H1 (cell line): ENCODE data around the gene CCNI2. TPM values are rescaled to one million over a fixed set of nuclear protein-coding genes. Genes with fewer than 3 reads are reported as not detected.

Experiments used
- CTCF ChIA-PET: fragments of 300-600 bp; sonication (Branson Sonifier 250); formaldehyde crosslinking; loops from one replicate; lab custom pipeline; 2021; ENCODE audit not compliant: partially characterized antibody; lab: Charles Lee
- POLR2A ChIA-PET: fragments of 300-600 bp; sonication (Branson Sonifier 250); formaldehyde crosslinking; loops from one replicate; lab custom pipeline; 2021; ENCODE audit warnings: inconsistent platforms; ENCODE audit not compliant: partially characterized antibody; lab: Charles Lee
- DNase-seq, 2 experiments: peaks; one replicate each; pipeline versions ENCODE4 v3.0.0 to v3.0.0-alpha.2; 2010 to 2022; ENCODE audit warnings: low spot score in 2 of 2, low read depth in 1 of 2, mixed read lengths in 1 of 2
- FAIRE-seq: peaks from 2 replicates; lab custom pipeline; 2011; peaks lifted over from hg19 to GRCh38; lab: Jason Lieb, UNC
- H2AFZ ChIP-seq: 2 replicates; pipeline ENCODE4 v1.8.1; 2012; ENCODE audit warnings: low read length, inconsistent platforms
- H2AK5ac ChIP-seq: 2 replicates; pipeline ENCODE4 v1.6.1; 2013; ENCODE audit warnings: low read depth, low read length
- H2BK120ac ChIP-seq: replicated peaks from 2 replicates; pipeline ENCODE3; 2013; ENCODE audit warnings: low read depth, low read length, inconsistent platforms
- H2BK12ac ChIP-seq: 2 replicates; pipeline ENCODE4 v1.6.1; 2013; ENCODE audit warnings: low read depth, low read length
- H2BK15ac ChIP-seq: 2 replicates; pipeline ENCODE4 v1.6.1; 2013; ENCODE audit warnings: low read length
- H2BK20ac ChIP-seq: 2 replicates; pipeline ENCODE4 v1.6.1; 2013; ENCODE audit warnings: low read length
- H2BK5ac ChIP-seq: 2 replicates; pipeline ENCODE4 v1.6.1; 2013; ENCODE audit warnings: low read depth, low read length
- H3K14ac ChIP-seq: 2 replicates; pipeline ENCODE4 v1.6.1; 2013; ENCODE audit warnings: inconsistent platforms; ENCODE audit not compliant: insufficient read length
- H3K18ac ChIP-seq: 2 replicates; pipeline ENCODE4 v1.6.1; 2013; ENCODE audit warnings: low read length; ENCODE audit errors: extremely low read depth
- H3K23ac ChIP-seq: 2 replicates; pipeline ENCODE4 v1.6.1; 2013; ENCODE audit warnings: inconsistent platforms; ENCODE audit not compliant: insufficient read length
- H3K23me2 ChIP-seq: 2 replicates; pipeline ENCODE4 v1.6.1; 2013; ENCODE audit warnings: low read depth, low read length
- H3K27ac ChIP-seq: 2 replicates; pipeline ENCODE4 v1.6.1; 2011; ENCODE audit warnings: low read depth, low read length, inconsistent platforms
- H3K27me3 ChIP-seq, 4 experiments: replicated peaks in 1 of 4; 1 replicate in 1 of 4; 2 replicates in 3 of 4; pipeline versions ENCODE4 v1.6.1 to v1.8.1; 2011 to 2013; ENCODE audit warnings: low read length in 3 of 4, mild to moderate bottlenecking in 3 of 4, inconsistent platforms in 2 of 4, mixed read lengths in 2 of 4, moderate library complexity in 1 of 4; ENCODE audit not compliant: control insufficient read depth in 3 of 4, insufficient read depth in 3 of 4; ENCODE audit errors: extremely low read depth in 1 of 4
- H3K36me3 ChIP-seq, 4 experiments: 2 replicates each; pipeline versions ENCODE4 v1.6.1 to v1.8.1; 2011 to 2013; ENCODE audit warnings: mild to moderate bottlenecking in 4 of 4, low read length in 3 of 4, moderate library complexity in 2 of 4, control low read depth in 1 of 4, inconsistent platforms in 1 of 4; ENCODE audit not compliant: insufficient read depth in 4 of 4, control insufficient read depth in 2 of 4
- H3K4ac ChIP-seq: replicated peaks from 2 replicates; pipeline ENCODE3; 2013; ENCODE audit warnings: low read length, low read depth, mixed read lengths, inconsistent platforms; ENCODE audit not compliant: insufficient read length
- H3K4me1 ChIP-seq, 4 experiments: replicated peaks in 1 of 4; 1 replicate in 1 of 4; 2 replicates in 3 of 4; pipeline versions ENCODE4 v1.6.1 to v1.8.1; 2011 to 2013; ENCODE audit warnings: low read length in 3 of 4, inconsistent platforms in 2 of 4, mixed read lengths in 1 of 4; ENCODE audit not compliant: insufficient read depth in 4 of 4, control insufficient read depth in 3 of 4
- H3K4me2 ChIP-seq, 2 experiments: 2 replicates each; pipeline versions ENCODE4 v1.6.1 to v1.8.1; 2011 to 2013; ENCODE audit warnings: low read depth in 2 of 2, low read length in 2 of 2, control low read depth in 1 of 2, inconsistent platforms in 1 of 2, mild to moderate bottlenecking in 1 of 2; ENCODE audit not compliant: insufficient read depth in 1 of 2
- H3K4me3 ChIP-seq, 4 experiments: fragments of 200-600, 300-600 bp in 1 of 4; sonication (generic), shearing (Covaris generic), sonication (Bioruptor Twin) in 1 of 4; 2 replicates each; pipeline versions ENCODE4 v1.5.1 to v1.8.1; 2011 to 2016; ENCODE audit warnings: low read length in 4 of 4, low read depth in 3 of 4, control low read depth in 2 of 4, inconsistent platforms in 2 of 4, mild to moderate bottlenecking in 2 of 4, mixed read lengths in 1 of 4, moderate library complexity in 1 of 4; ENCODE audit not compliant: insufficient read depth in 2 of 4; ENCODE audit errors: extremely low read depth in 1 of 4
- H3K56ac ChIP-seq: replicated peaks from 2 replicates; pipeline ENCODE3; 2013; ENCODE audit warnings: low read depth, mild to moderate bottlenecking, mixed read lengths, low read length, inconsistent platforms; ENCODE audit not compliant: insufficient read length
- H3K79me1 ChIP-seq: 2 replicates; pipeline ENCODE4 v1.6.1; 2013; ENCODE audit warnings: low read depth, low read length, control low read depth
- H3K79me2 ChIP-seq, 2 experiments: 2 replicates each; pipeline versions ENCODE4 v1.6.1 to v1.8.1; 2012 to 2013; ENCODE audit warnings: low read length in 2 of 2, mild to moderate bottlenecking in 2 of 2, inconsistent platforms in 1 of 2; ENCODE audit not compliant: insufficient read depth in 2 of 2, control insufficient read depth in 1 of 2
- H3K9ac ChIP-seq, 4 experiments: replicated peaks in 1 of 4; 1 replicate in 1 of 4; 2 replicates in 3 of 4; pipeline versions ENCODE4 v1.6.1 to v1.8.1; 2011 to 2013; ENCODE audit warnings: low read depth in 3 of 4, low read length in 3 of 4, control low read depth in 2 of 4, mild to moderate bottlenecking in 2 of 4, moderate library complexity in 2 of 4, inconsistent platforms in 1 of 4; ENCODE audit errors: extremely low read depth in 1 of 4
- H3K9me3 ChIP-seq, 2 experiments: 2 replicates each; pipeline versions ENCODE4 v1.6.1 to v1.8.1; 2012 to 2013; ENCODE audit warnings: mild to moderate bottlenecking in 2 of 2, moderate library complexity in 2 of 2, control low read depth in 1 of 2, inconsistent platforms in 1 of 2, low read depth in 1 of 2, low read length in 1 of 2, mixed read lengths in 1 of 2; ENCODE audit not compliant: insufficient read depth in 2 of 2
- H4K20me1 ChIP-seq, 2 experiments: replicated peaks in 1 of 2; 2 replicates each; pipeline versions ENCODE3 to v1.8.1; 2011 to 2013; ENCODE audit warnings: inconsistent platforms in 2 of 2, low read length in 2 of 2, mild to moderate bottlenecking in 1 of 2; ENCODE audit not compliant: insufficient read depth in 2 of 2, control insufficient read depth in 1 of 2
- H4K5ac ChIP-seq: 2 replicates; pipeline ENCODE4 v1.6.1; 2013; ENCODE audit warnings: low read length, low read depth, mixed read lengths, inconsistent platforms; ENCODE audit not compliant: insufficient read length
- H4K8ac ChIP-seq: 2 replicates; pipeline ENCODE4 v1.8.0; 2013; ENCODE audit warnings: mild to moderate bottlenecking, moderate library complexity, low read length, inconsistent platforms; ENCODE audit not compliant: insufficient read depth; ENCODE audit errors: extremely low read depth
- H4K91ac ChIP-seq: replicated peaks from 2 replicates; pipeline ENCODE3; 2013; ENCODE audit warnings: low read length, mixed read lengths, inconsistent platforms; ENCODE audit not compliant: insufficient read length
- HDAC2 ChIP-seq, 2 experiments: fragments of 300-600 bp in 1 of 2; sonication (generic) in 1 of 2; IDR thresholded peaks; 2 replicates each; pipeline ENCODE4 v1.6.1; 2011 to 2012; ENCODE audit warnings: low read depth in 2 of 2, low read length in 2 of 2, mild to moderate bottlenecking in 2 of 2, moderate library complexity in 2 of 2, borderline replicate concordance in 1 of 2, inconsistent platforms in 1 of 2
- KDM4A ChIP-seq: IDR thresholded peaks from one replicate; pipeline ENCODE4 v1.7.1; 2012; ENCODE audit warnings: low read depth, mild to moderate bottlenecking, moderate library complexity, low read length, inconsistent platforms; ENCODE audit not compliant: severe bottlenecking
- NRF1 ChIP-seq: IDR thresholded peaks from 2 replicates; pipeline ENCODE4 v1.6.1; 2011; ENCODE audit warnings: mild to moderate bottlenecking, low read depth, low read length, improper control_type of control experiment
- POLR2A ChIP-seq, 2 experiments: IDR thresholded peaks; 1 replicate in 1 of 2; 2 replicates in 1 of 2; pipeline ENCODE4 v1.6.1; 2011; ENCODE audit warnings: low read depth in 2 of 2, low read length in 2 of 2, mild to moderate bottlenecking in 2 of 2; ENCODE audit errors: control extremely low read depth in 1 of 2
- POLR2AphosphoS5 ChIP-seq: IDR thresholded peaks from 2 replicates; pipeline ENCODE4 v1.6.1; 2011; ENCODE audit warnings: low read depth, low read length
- RNF2 ChIP-seq: fragments of 200-900, 300-1000 bp; sonication (generic); IDR thresholded peaks from 2 replicates; pipeline ENCODE4 v1.7.1; 2016; ENCODE audit warnings: borderline replicate concordance, low read depth, mild to moderate bottlenecking, antibody characterized with exemption, low read length; ENCODE audit not compliant: poor library complexity, severe bottlenecking; ENCODE audit errors: missing control alignments
- SIN3A ChIP-seq, 2 experiments: IDR thresholded peaks in 1 of 2; conservative IDR thresholded peaks in 1 of 2; 2 replicates each; pipeline ENCODE4 v1.6.1; 2011 to 2012; ENCODE audit warnings: low read length in 2 of 2, improper control_type of control experiment in 1 of 2, low read depth in 1 of 2, mild to moderate bottlenecking in 1 of 2
- SP4 ChIP-seq: IDR thresholded peaks from 2 replicates; pipeline ENCODE4 v1.6.1; 2012; ENCODE audit warnings: low read length, inconsistent platforms
- TBP ChIP-seq: IDR thresholded peaks from 2 replicates; pipeline ENCODE4 v1.6.1; 2011; ENCODE audit warnings: low read depth, low read length, improper control_type of control experiment
- WGBS, 2 experiments: shearing (Covaris generic) in 1 of 2; methylation state at CpG; one replicate each; pipeline versions ENCODE4 v1.1.6 to v1.1.7; 2013 to 2015; ENCODE audit warnings: low lambda C conversion rate in 2 of 2, mixed read lengths in 2 of 2, inconsistent platforms in 1 of 2, low coverage in 1 of 2, missing lambda C conversion rate in 1 of 2; ENCODE audit not compliant: insufficient replicate concordance in 2 of 2, insufficient coverage in 1 of 2, insufficient read length in 1 of 2; ENCODE audit errors: extremely low coverage in 1 of 2, missing lambda C conversion rate in 1 of 2; 5-methylcytosine and 5-hydroxymethylcytosine counted together
- polyA plus RNA-seq, 7 experiments: library from polyadenylated mRNA; depleted of rRNA in 3 of 7; stranded (reverse) in 5 of 7; unstranded in 2 of 7; fragments of >200 nt in 5 of 7; fragments of 200-250 nt in 2 of 7; gene quantifications; 1 replicate in 5 of 7; 2 replicates in 1 of 7; 4 replicates in 1 of 7; pipeline versions ENCODE4 v1.2.1 to v1.2.3, GENCODE V29; 2011 to 2013; ENCODE audit warnings: missing spikeins in 2 of 7, mixed read lengths in 2 of 7
- total RNA-seq: library from RNA; stranded (reverse); fragmentation: NEBNext Ultra II Directional; extraction: Animal tissue kit (Norgen Biotek cat#: 25700); gene quantifications from 2 replicates; pipeline ENCODE4 v1.2.1, GENCODE V29; 2021

CCNI2 gene
- total and polyA plus RNA-seq, 2 of the 8 experiments (the other 6 are each of a cell fraction or from before 2014, with no cell fraction given) = 1.3 to 1.4 TPM

- H3K14ac ChIP-seq = no peak within 1 kb of the TSS
- peak within 1 kb of the TSS; percentile 53 to 89 for H3K4me2 ChIP-seq
- H2BK20ac ChIP-seq = no peak within 1 kb of the TSS
- peak within 1 kb of the TSS; percentile 45 for H4K5ac ChIP-seq
- DNase-seq (peak; percentile 93 to 98), FAIRE-seq (peak; percentile 24)
- no peaks in the 10 kb centered on the region for H3K79me2 ChIP-seq
- peak within 1 kb of the TSS; percentile 63 to 87 (median 76) for H3K4me3 ChIP-seq
- H3K9ac ChIP-seq = peak within 1 kb of the TSS in 3 of 4 experiments; percentile 14 to 36 (median 29); a peak in 3 of 7 replicates
- H3K4ac ChIP-seq = no peak within 1 kb of the TSS
- H2BK5ac ChIP-seq = peak within 1 kb of the TSS; percentile 66; the same call in 1 of the 2 replicates
- H3K23ac ChIP-seq = no peak within 1 kb of the TSS
- H2BK15ac ChIP-seq = no peak within 1 kb of the TSS
- no peak within 1 kb of the TSS for H4K91ac ChIP-seq
- H4K8ac ChIP-seq = peak within 1 kb of the TSS; percentile 64
- peak within 1 kb of the TSS; percentile 2; the same call in 1 of the 2 replicates for H3K18ac ChIP-seq
- 3% methylated on average over 72 of the region's 81 CpGs; no CpG with 5 or more reads in 1 of the 2 experiments for WGBS, 2 experiments
- no peak within 1 kb of the TSS for H2AK5ac ChIP-seq
- POLR2A ChIA-PET = interaction anchor here (0.6 to 2.2 kb wide), 6 partner anchors 10 to 134 kb away, joined by 3 to 9 read pairs (median 5); partner anchors contain the start of genes CCNI2, GDF9 and UQCRQ
- CTCF ChIA-PET = interaction anchor here (0.8 to 2.7 kb wide), 6 partner anchors 10 to 83 kb away, joined by 3 to 12 read pairs (median 5); partner anchors contain the start of gene CCNI2
- no peak within 1 kb of the TSS for H2BK120ac ChIP-seq
- no peaks in the 10 kb centered on the region; a peak in 1 of 8 replicates for H3K36me3 ChIP-seq
- H3K23me2 ChIP-seq = peaks cover 3% of the 10 kb centered on the region; the same call in 1 of the 2 replicates
- H4K20me1 ChIP-seq = no peaks in the 10 kb centered on the region
- no peaks in the 10 kb centered on the region for H3K9me3 ChIP-seq
- H3K27me3 ChIP-seq = peaks cover 0 to 5% (median 0%) of the 10 kb centered on the region in 4 experiments; a peak in 1 of 7 replicates
- H2AFZ ChIP-seq = peak within 1 kb of the TSS; percentile 97
- H3K27ac ChIP-seq = no peak within 1 kb of the TSS
- H3K79me1 ChIP-seq = no peaks in the 10 kb centered on the region; the same call in 1 of the 2 replicates
- H3K4me1 ChIP-seq = peaks cover 0 to 4% (median under 1%) of the 10 kb centered on the region in 4 experiments; a peak in 2 of 7 replicates
- no peak within 1 kb of the TSS for H2BK12ac ChIP-seq
- no peak within 1 kb of the TSS for H3K56ac ChIP-seq
- TF ChIP-seq POLR2A (IDR thresholded peaks at IDR 0.05; ENCODE audit: control extremely low read depth in 1 of 2, low read depth in 2 of 2, low read length in 2 of 2) = peak in 1 of 2 experiments; percentile 59; a peak in 1 of 3 replicates
- peak; percentile 81 for TF ChIP-seq KDM4A
- TF ChIP-seq POLR2AphosphoS5 = peak; percentile 22; the same call in 1 of the 2 replicates
- TF ChIP-seq NRF1 = peak; percentile 88
- peak in 1 of 2 experiments; percentile 78; a peak in 1 of 4 replicates for TF ChIP-seq HDAC2 (IDR thresholded peaks at IDR 0.05; ENCODE audit: borderline replicate concordance in 1 of 2, low read depth in 2 of 2, low read length in 2 of 2)
- no peak for TF ChIP-seq RNF2
- TF ChIP-seq TBP = peak; percentile 38; the same call in 1 of the 2 replicates
- TF ChIP-seq SP4 = peak; percentile 76; the same call in 1 of the 2 replicates
- TF ChIP-seq SIN3A (conservative IDR thresholded peaks at IDR 0.05 in 1 of 2, IDR thresholded peaks at IDR 0.05 in 1 of 2; ENCODE audit: low read depth in 1 of 2, low read length in 2 of 2) = peak; percentile 56 to 85; a peak in 2 of 4 replicates
These were observed 10.1 kb upstream of the CCNI2 start, which contains the start of gene KIF3A for GRCh38 chr5:132736853-132737833. TSS of gene KIF3A (minus strand) at chr5:132737546. CDS start at chr5:132737419, 127 bp downstream.
